GM18498 (cell line): ENCODE data around the gene NR1I3.
"Not testable (repeated sequence)": the region's sequence is repeated elsewhere in the genome, so short reads cannot be mapped to it uniquely, and the experiment has no call there.

Source experiments
- ATAC-seq: cut with Tn5 transposase; IDR thresholded peaks from one replicate; pipeline ENCODE4 v1.9.1; 2021; ENCODE audit warnings: mild to moderate bottlenecking, moderate library complexity; ENCODE audit not compliant: unreplicated experiment

Gene NR1I3

DNA sequence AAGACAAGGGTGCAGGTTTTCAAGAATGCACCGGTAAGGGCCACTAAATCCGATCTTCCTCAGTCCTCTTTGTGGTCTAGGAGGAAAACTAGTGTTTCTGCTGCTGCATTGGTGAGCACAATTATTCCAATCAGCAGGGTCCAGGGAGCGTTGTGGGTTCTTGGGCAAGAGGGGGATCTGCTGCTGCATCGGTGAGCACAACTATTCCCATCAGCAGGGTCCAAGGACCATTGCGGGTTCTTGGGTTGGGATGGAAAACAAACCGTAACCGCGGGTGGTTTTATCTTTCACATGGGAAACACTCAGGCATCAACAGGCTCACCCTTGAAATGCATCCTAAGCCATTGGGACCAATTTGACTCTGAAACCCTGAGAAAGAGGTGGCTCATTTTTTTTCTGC lies 13.6 kb upstream of the NR1I3 start:
- no peak for ATAC-seq

- ATAC-seq = no peak
Observed at GRCh38 chr1:161250829-161251228, 12.8 kb upstream of the NR1I3 start.

DNA sequence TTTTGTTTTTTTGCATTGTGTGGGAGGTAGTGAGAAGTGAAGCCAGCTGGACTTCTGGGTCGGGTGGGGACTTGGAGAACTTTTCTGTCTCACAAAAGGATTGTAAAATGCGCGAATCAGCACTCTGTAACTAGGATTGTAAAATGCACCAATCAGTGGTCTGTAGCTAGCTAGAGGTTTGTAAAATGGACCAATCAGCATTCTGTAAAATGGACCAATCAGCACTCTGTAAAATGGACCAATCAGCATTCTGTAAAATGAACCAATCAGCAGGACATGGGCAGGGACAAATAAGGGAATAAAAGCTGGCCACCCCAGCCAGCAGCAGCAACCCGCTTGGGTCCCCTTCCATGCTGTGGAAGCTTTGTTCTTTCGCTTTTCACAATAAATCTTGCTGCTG lies 12.1 kb upstream of the NR1I3 start:
- not testable (repeated sequence) for ATAC-seq

DNA sequence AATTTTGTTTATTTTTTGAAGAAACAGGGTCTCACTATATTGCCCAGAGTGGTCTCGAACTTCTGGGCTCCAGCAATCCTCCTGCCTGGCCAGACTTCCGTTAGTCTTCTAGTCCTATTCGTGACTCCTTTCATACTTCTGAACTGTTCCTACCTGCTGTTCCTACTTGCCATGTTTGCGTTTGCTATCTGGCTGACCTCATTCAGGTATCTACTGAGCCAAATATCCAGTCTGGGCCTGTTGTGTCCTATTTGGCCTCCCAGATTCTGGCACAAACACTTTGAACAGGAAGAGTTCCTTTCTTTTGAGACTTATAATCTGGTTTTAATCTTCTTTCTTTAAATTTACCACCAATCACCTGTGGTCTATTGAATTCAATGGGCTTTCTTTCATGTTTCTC lies 6.9 kb upstream of the NR1I3 start:
- no peak for ATAC-seq

- ATAC-seq = no peak
Observed at GRCh38 chr1:161242313-161242712, 4.3 kb upstream of the NR1I3 start.

DNA sequence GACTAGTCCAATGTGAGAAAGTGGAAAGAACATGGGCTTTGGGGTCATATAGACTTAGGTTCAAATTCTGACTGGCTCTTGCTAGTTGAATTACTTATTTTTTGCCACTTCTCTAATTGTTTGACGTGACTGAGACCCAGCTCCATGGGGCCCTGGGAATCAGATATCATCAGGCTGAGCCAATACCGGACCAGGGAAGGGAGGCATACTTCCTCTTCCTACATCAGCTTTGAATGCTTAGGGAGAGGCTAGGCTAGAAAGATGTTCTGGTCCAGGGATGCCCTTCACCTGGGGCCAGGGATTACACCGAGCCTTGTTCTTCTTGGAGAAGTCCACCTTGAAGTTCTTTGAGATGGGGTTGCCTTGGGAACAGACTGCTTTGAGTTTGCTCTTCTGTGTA lies 3.7 kb upstream of the NR1I3 start:
- ATAC-seq = no peak

- ATAC-seq = no peak
Observed at GRCh38 chr1:161235957-161236775, 1.8 kb downstream of the NR1I3 start.

- ATAC-seq = no peak
Observed at GRCh38 chr1:161233102-161233501, 4.9 kb downstream of the NR1I3 start.

DNA sequence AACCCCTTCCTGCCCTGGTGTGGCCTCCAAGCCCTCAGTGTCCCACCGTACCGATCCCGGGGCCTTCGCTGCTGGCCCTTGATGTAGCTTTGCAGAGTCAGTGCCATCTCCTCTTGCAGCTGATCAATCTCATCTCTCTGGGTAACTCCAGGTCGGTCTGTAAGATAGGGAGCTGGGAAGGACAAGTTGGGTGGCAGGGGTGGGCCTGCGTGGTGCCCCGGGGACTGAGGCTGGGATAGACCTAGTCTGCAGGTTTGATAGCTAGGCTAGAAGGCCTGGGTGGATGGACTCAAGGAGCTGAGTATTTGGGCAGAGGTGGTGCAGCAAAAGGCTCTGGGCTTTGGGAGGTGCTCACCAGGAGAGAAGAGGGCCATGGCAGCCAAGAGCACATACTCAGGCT lies 7.2 kb downstream of the NR1I3 start:
- no peak for ATAC-seq

DNA sequence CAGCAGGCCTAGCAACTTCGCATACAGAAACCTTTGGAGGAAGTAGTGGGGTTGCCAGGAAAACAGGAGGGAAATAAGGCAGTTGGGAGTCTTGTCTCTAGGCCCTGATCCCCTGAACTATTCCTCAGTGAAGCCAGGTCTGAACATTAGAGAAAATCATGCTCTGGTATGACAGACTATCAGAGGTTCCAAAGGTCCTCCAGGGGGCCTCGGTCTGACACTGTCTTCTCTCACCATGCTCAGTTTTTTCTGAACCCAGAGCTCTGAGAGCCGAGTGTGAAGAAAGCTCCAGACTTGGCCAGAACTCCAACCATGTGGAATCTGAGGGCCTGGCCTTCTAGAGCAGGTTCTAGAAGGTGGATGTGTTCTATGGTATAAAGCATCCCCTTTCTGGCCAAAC lies 8.1 kb downstream of the NR1I3 start:
- no peak for ATAC-seq

- no peak for ATAC-seq
Observed at GRCh38 chr1:161228032-161228431, 10.0 kb downstream of the NR1I3 start.

DNA sequence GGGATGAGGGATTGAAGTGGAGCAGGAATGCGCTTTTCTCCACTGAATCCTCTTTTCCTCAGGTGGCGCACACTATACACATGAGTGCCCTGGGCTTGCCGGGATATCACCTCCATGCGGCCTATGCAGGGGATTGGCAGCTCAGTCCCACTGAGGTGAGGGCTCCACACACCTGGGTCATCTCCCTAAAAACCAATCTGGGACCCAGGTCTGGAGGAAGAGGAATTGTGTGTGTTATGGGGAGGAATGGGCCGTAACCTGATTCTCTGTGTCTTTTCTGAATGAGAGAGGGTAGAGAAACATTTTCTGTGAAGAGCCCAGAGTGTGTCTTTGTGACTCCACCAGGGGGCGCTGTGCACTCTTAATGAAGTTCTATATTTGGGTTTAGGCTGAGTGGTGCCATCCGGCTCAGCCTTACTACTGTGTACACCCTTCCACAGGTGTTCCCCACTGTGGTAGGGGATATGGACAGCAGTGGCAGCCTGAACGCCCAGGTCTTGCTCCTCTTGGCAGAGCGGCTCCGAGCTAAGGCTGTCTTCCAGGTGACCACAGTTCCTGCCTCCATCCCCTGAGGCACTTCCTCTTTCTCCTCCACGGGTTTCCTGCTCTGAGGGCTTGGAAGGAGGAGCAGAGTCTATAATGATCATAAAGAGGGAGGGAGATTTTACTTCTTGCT lies 10.7 kb downstream of the NR1I3 start:
- peak; percentile 38 for ATAC-seq

GRCh38 chr1:161226759-161227158 lies 11.2 kb downstream of the NR1I3 start:
- no peak for ATAC-seq

- no peak for ATAC-seq
Observed at GRCh38 chr1:161226320-161226711, 11.7 kb downstream of the NR1I3 start.

- peak; percentile 95 for ATAC-seq
Observed at GRCh38 chr1:161225534-161226319, 12.3 kb downstream of the NR1I3 start, which contains the start of gene TOMM40L. TOMM40L (plus strand) TSS chr1:161226060; CDS start chr1:161226490, 430 bp downstream.

GRCh38 chr1:161225178-161225533 lies 12.8 kb downstream of the NR1I3 start:
- no peak for ATAC-seq

- ATAC-seq = not testable (repeated sequence)
Observed at GRCh38 chr1:161224695-161225087, 13.3 kb downstream of the NR1I3 start.

DNA sequence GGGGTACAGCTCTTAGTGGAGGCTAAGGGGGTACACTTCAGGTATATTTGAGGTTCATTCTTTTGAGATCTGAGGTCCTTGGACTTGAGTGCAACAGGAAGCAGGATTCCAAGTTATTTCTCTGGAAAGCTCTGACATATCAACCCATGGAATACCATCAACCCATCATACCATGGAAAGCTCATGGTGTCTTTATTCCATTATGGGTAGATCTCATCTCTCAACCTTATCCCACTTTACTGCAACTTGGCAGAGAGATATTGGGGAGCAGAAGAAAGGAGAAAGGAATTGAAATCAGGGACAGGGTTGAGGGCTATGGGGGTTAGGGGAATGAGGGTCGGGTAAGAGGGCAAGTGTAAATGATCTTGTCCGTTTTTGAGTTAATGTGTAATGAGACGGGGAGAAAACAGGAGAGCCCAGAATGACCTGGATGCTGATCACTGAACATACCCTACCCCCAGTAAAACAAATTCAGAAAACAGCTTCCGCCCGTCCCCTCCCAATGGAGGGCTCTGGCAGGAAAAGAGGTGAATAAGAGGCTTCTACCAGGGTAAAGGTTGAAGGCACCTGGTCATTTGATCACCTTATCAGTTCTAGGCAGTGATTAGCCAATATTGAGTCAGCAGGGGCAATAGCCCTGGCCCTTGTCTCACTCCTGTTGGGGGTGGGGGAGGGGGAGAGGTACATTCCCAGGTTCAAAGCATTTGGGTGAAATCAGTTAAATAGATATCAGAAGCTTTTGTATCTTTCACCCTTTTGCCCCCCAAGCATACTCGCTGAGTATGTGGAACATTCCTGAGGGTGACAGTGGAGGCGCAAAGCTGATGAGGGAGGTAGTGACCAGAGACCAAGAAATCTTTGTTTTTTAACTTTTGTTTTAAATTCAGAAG lies 14.0 kb downstream of the NR1I3 start:
- ATAC-seq = no peak

DNA sequence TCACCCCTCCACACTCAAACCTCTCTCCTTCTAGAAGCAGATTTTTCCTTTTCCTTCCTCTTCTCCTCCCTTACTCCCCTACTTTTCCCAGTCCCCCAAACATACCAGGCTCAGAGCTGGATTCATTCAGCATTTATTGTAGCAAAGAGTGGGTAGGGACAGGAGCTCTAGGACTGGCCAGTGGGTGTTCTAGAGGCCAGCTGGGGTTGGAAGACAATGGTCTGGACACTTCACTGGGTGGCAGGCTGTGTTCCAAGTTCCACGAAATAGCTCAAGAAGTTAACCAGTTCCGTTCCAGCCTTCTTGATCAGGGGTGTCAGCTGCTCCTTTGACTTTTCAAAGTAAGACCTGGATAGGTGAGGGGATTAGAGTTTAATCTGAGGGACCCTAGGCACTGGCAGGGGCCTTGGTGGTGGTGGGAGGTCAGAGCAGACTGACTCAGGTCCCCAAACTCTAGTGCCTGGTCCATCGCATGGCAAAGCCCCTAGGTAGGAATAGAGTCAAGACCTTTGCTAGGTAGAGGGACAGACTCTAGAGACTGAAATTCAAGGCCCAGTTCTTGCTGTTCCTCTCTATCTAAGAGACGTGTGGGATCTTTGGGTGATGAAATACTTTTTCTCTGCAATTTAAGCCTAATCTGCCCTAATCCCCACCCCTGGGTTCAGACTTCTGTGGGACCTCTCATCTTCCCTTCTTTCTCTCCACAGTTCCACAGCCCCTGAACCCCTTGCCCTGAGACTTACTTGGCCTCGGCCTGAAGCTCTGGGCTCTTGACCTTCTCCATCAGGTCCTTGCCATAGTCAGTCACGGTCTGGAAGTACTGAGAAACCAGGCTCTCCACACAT lies 15.6 kb downstream of the NR1I3 start:
- ATAC-seq = no peak

DNA sequence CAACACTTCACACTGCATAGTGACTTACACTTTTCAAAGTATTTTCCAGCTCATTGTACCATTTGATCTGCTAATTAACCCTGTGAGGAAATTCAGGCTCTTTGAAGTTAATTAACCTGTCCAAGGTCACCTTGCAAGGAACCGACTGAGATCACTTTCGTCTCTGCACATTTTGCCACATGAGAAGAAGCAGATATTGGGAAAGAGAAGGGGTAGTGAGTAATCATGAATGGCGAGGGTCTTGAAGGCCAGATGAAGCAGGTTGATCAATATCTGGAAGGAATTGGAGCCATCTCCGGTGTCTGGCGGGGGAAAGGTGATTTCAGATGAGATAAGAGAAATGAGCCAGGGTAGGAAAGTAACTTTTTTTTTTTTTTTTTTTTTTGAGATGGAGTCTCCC lies 18.0 kb downstream of the NR1I3 start:
- ATAC-seq = no peak
